ENCODE data around the gene BLVRB.

BLVRB gene

GRCh38 chr19:40465557-40466218, at the start of gene BLVRB:
BLVRB (minus strand) TSS chr19:40465745; CDS start chr19:40465688, 57 bp downstream.
- H3K27me3 ChIP-seq (replicated peaks; ENCODE audit: control insufficient read depth, insufficient read depth, low read length): no peaks in the 10 kb centered on the region; the same call in 1 of the 2 replicates
- H3K4me3 ChIP-seq (replicated peaks; ENCODE audit: low read depth, low read length): peak within 1 kb of the TSS; percentile 78
- DNase-seq (ENCODE audit: extremely low read depth, insufficient read length): peak; percentile 98
- no peaks in the 10 kb centered on the region for H3K36me3 ChIP-seq (ENCODE audit: control insufficient read depth, insufficient read depth, low read length)
- no peak for TF ChIP-seq CTCF (IDR thresholded peaks at IDR 0.05; ENCODE audit: insufficient read depth, low read length, poor library complexity, severe bottlenecking)

- Histone ChIP-seq H3K4me3 (replicated peaks; ENCODE audit: low read depth, low read length) (no peak overlapping the region), H3K36me3 (ENCODE audit: control insufficient read depth, insufficient read depth, low read length) (no peaks in the 10 kb centered on the region), H3K27me3 (replicated peaks; ENCODE audit: control insufficient read depth, insufficient read depth, low read length) (peaks cover 2% of the 10 kb centered on the region)
- no peak for TF ChIP-seq CTCF (IDR thresholded peaks at IDR 0.05; ENCODE audit: insufficient read depth, low read length, poor library complexity, severe bottlenecking)
- no peak for DNase-seq (ENCODE audit: extremely low read depth, insufficient read length)
These were observed 48.3 kb upstream of the BLVRB start for GRCh38 chr19:40513741-40514315.

GRCh38 chr19:40513345-40513678, 47.8 kb upstream of the BLVRB start:
- no peak for TF ChIP-seq CTCF (IDR thresholded peaks at IDR 0.05; ENCODE audit: insufficient read depth, low read length, poor library complexity, severe bottlenecking)
- Histone ChIP-seq H3K27me3 (replicated peaks; ENCODE audit: control insufficient read depth, insufficient read depth, low read length) (peaks cover 2% of the 10 kb centered on the region), H3K4me3 (replicated peaks; ENCODE audit: low read depth, low read length) (no peak overlapping the region), H3K36me3 (ENCODE audit: control insufficient read depth, insufficient read depth, low read length) (no peaks in the 10 kb centered on the region)
- DNase-seq (ENCODE audit: extremely low read depth, insufficient read length): no peak

- Histone ChIP-seq H3K36me3 (ENCODE audit: control insufficient read depth, insufficient read depth, low read length) (no peaks in the 10 kb centered on the region), H3K4me3 (replicated peaks; ENCODE audit: low read depth, low read length) (no peak overlapping the region), H3K27me3 (replicated peaks; ENCODE audit: control insufficient read depth, insufficient read depth, low read length) (peaks cover 2% of the 10 kb centered on the region)
- no peak for DNase-seq (ENCODE audit: extremely low read depth, insufficient read length)
- TF ChIP-seq CTCF (IDR thresholded peaks at IDR 0.05; ENCODE audit: insufficient read depth, low read length, poor library complexity, severe bottlenecking): no peak
These were observed 47.2 kb upstream of the BLVRB start for GRCh38 chr19:40512473-40513344.

- H3K4me3 ChIP-seq (replicated peaks; ENCODE audit: low read depth, low read length): no peak overlapping the region
- no peak for DNase-seq (ENCODE audit: extremely low read depth, insufficient read length)
- H3K27me3 ChIP-seq (replicated peaks; ENCODE audit: control insufficient read depth, insufficient read depth, low read length): peaks cover 2% of the 10 kb centered on the region
- TF ChIP-seq CTCF (IDR thresholded peaks at IDR 0.05; ENCODE audit: insufficient read depth, low read length, poor library complexity, severe bottlenecking): no peak
- H3K36me3 ChIP-seq (ENCODE audit: control insufficient read depth, insufficient read depth, low read length): no peaks in the 10 kb centered on the region
These were observed 46.5 kb upstream of the BLVRB start for GRCh38 chr19:40512110-40512472.

Measured in GM06990 (cell line).